Endothelial cell of umbilical vein (primary cell): ENCODE data around the gene RAD9A. TPM values are rescaled to one million over a fixed set of nuclear protein-coding genes. Genes with fewer than 3 reads are reported as not detected.

ENCODE experiments used
- BruUV-seq: library from RNA; stranded (reverse); fragments of 400-500 nt; replicated peaks from 2 replicates; lab custom pipeline; 2021; lab: Mats Ljungman, UMichigan
- CTCF ChIA-PET: fragments of 300-600, 350-600 bp; sonication (Branson Sonifier 250); formaldehyde crosslinking; loops from one replicate; lab custom pipeline; 2021; ENCODE audit warnings: antibody characterized with exemption, inconsistent platforms; lab: Charles Lee
- POLR2A ChIA-PET: fragments of 300-600, 350-600 bp; sonication (Branson Sonifier 250); formaldehyde crosslinking; loops from one replicate; lab custom pipeline; 2021; ENCODE audit warnings: antibody characterized with exemption, inconsistent platforms; lab: Charles Lee
- DNase-seq: peaks from one replicate; pipeline ENCODE4 v3.0.0-alpha.2; 2011; ENCODE audit warnings: low read depth, low spot score
- FAIRE-seq: peaks from 2 replicates; lab custom pipeline; 2011; peaks lifted over from hg19 to GRCh38; lab: Jason Lieb, UNC
- H2AFZ ChIP-seq: 2 replicates; pipeline ENCODE4 v1.6.0; 2012; ENCODE audit warnings: low read depth, low read length, control low read depth, inconsistent platforms
- H3K27ac ChIP-seq: 2 replicates; pipeline ENCODE4 v1.5.1; 2011; ENCODE audit warnings: low read depth, mild to moderate bottlenecking, control low read depth, low read length, moderate library complexity; ENCODE audit not compliant: insufficient read depth
- H3K27me3 ChIP-seq, 2 experiments: 2 replicates each; pipeline versions ENCODE4 v1.6.0 to v1.6.1; 2011; ENCODE audit warnings: low read length in 2 of 2, mixed read lengths in 1 of 2; ENCODE audit not compliant: control insufficient read depth in 2 of 2, insufficient read depth in 2 of 2
- H3K36me3 ChIP-seq, 2 experiments: 2 replicates in 1 of 2; 3 replicates in 1 of 2; pipeline ENCODE4 v1.5.1; 2011; ENCODE audit warnings: low read length in 2 of 2, mild to moderate bottlenecking in 1 of 2, moderate library complexity in 1 of 2; ENCODE audit not compliant: control insufficient read depth in 2 of 2, insufficient read depth in 2 of 2; ENCODE audit errors: extremely low read depth in 1 of 2
- H3K4me1 ChIP-seq: 3 replicates; pipeline ENCODE4 v1.5.1; 2011; ENCODE audit warnings: mild to moderate bottlenecking, low read length; ENCODE audit not compliant: control insufficient read depth, insufficient read depth; ENCODE audit errors: extremely low read depth
- H3K4me2 ChIP-seq: 2 replicates; pipeline ENCODE4 v1.6.1; 2011; ENCODE audit warnings: low read length, control low read depth, mixed read lengths; ENCODE audit not compliant: insufficient read depth
- H3K4me3 ChIP-seq, 3 experiments: fragments of 200-600 bp in 1 of 3; sonication (generic), shearing (Covaris generic) in 1 of 3; replicated peaks in 1 of 3; 2 replicates each; pipeline ENCODE4 v1.5.1; 2011 to 2016; ENCODE audit warnings: control low read depth in 3 of 3, low read length in 3 of 3, mild to moderate bottlenecking in 2 of 3, inconsistent platforms in 1 of 3, low read depth in 1 of 3, moderate library complexity in 1 of 3; ENCODE audit not compliant: insufficient read depth in 1 of 3
- H3K79me2 ChIP-seq: 2 replicates; pipeline ENCODE4 v1.6.0; 2012; ENCODE audit warnings: low read length, inconsistent platforms; ENCODE audit not compliant: control insufficient read depth, insufficient read depth
- H3K9ac ChIP-seq: replicated peaks from 2 replicates; pipeline ENCODE3; 2011; ENCODE audit warnings: low read length, control low read depth; ENCODE audit not compliant: insufficient read depth; ENCODE audit errors: extremely low read depth
- H3K9me1 ChIP-seq: replicated peaks from 3 replicates; pipeline ENCODE4 v1.6.0; 2011; ENCODE audit warnings: mild to moderate bottlenecking, low read length; ENCODE audit not compliant: control insufficient read depth, insufficient read depth; ENCODE audit errors: extremely low read depth
- H3K9me3 ChIP-seq: replicated peaks from 2 replicates; pipeline ENCODE4 v1.5.1; 2012; ENCODE audit warnings: low read length, inconsistent platforms; ENCODE audit not compliant: control insufficient read depth, insufficient read depth
- H4K20me1 ChIP-seq: replicated peaks from 2 replicates; pipeline ENCODE3; 2011; ENCODE audit warnings: mild to moderate bottlenecking, low read length; ENCODE audit not compliant: control insufficient read depth, insufficient read depth; ENCODE audit errors: extremely low read depth
- CTCF ChIP-seq, 2 donors: IDR thresholded peaks; 1 replicate in 1 of 2; 2 replicates in 1 of 2; pipeline ENCODE4 v1.5.1; 2011; ENCODE audit warnings: low read length in 2 of 2, mild to moderate bottlenecking in 2 of 2, moderate library complexity in 2 of 2, control low read depth in 1 of 2, inconsistent platforms in 1 of 2, low read depth in 1 of 2; ENCODE audit not compliant: insufficient read depth in 1 of 2; ENCODE audit errors: extremely low read depth in 1 of 2
- FOS ChIP-seq: IDR thresholded peaks from 2 replicates; pipeline ENCODE4 v1.6.1; 2011; ENCODE audit warnings: mild to moderate bottlenecking, low read length, moderate library complexity, borderline replicate concordance; ENCODE audit not compliant: insufficient read depth
- GATA2 ChIP-seq: IDR thresholded peaks from 2 replicates; pipeline ENCODE4 v1.7.0; 2011; ENCODE audit warnings: low read depth, mild to moderate bottlenecking, moderate library complexity, mixed read lengths, low read length; ENCODE audit not compliant: insufficient read length, insufficient read depth
- JUN ChIP-seq: IDR thresholded peaks from 2 replicates; pipeline ENCODE4 v1.6.1; 2011; ENCODE audit warnings: borderline replicate concordance, low read depth; ENCODE audit not compliant: insufficient read length, insufficient read depth
- MAX ChIP-seq: IDR thresholded peaks from 2 replicates; pipeline ENCODE4 v1.6.1; 2011; ENCODE audit not compliant: insufficient read depth, insufficient read length
- POLR2A ChIP-seq: IDR thresholded peaks from 2 replicates; pipeline ENCODE4 v1.6.1; 2012; ENCODE audit warnings: low read depth, mild to moderate bottlenecking, control low read depth, low read length
- POLR2AphosphoS5 ChIP-seq: IDR thresholded peaks from 2 replicates; pipeline ENCODE4 v1.6.1; 2012; ENCODE audit warnings: low read depth, mild to moderate bottlenecking, control low read depth, low read length, moderate library complexity; ENCODE audit not compliant: insufficient read depth
- dilution Hi-C: fragments of 300-500 bp; cut with MboI; formaldehyde crosslinking; loops from one replicate; pipeline ENCODE4 v1.15.0; 2019; ENCODE audit warnings: low sequenced_read_pairs; ENCODE audit not compliant: extremely low pct_ligation_motif_present
- intact Hi-C: fragments of 100-400 bp; cut with micrococcal nuclease; formaldehyde crosslinking; loops from one replicate; pipeline ENCODE4 v1.10.0; 2022
- polyA plus RNA-seq, 4 experiments: library from polyadenylated mRNA; depleted of rRNA in 3 of 4; stranded (reverse) in 3 of 4; unstranded in 1 of 4; fragments of >200 nt; gene quantifications; 2 replicates each; pipeline versions ENCODE4 v1.2.1 to v1.2.3, GENCODE V29; 2011 to 2012; ENCODE audit warnings: missing spikeins in 1 of 4
- total RNA-seq: library from RNA; stranded (reverse); gene quantifications from 2 replicates; pipeline ENCODE4 v1.2.3, GENCODE V29; 2021

Gene RAD9A
- total and polyA plus RNA-seq, 2 donors (not counting 3 experiments of a cell fraction or from before 2014, with no cell fraction given), result 18.4 to 22.2 TPM

GRCh38 chr11:67409261-67409666, 17.5 kb downstream of the RAD9A start:
- Histone ChIP-seq H3K9me3 (no peaks in the 10 kb centered on the region), H3K79me2 (no peaks in the 10 kb centered on the region), H3K9me1 (no peaks in the 10 kb centered on the region), H3K27ac (no peak overlapping the region), H2AFZ (no peak overlapping the region), H3K4me3 (no peak overlapping the region), H3K4me2 (no peak overlapping the region), H3K36me3 (no peaks in the 10 kb centered on the region), H4K20me1 (no peaks in the 10 kb centered on the region), H3K4me1 (no peaks in the 10 kb centered on the region), H3K9ac (no peak overlapping the region), H3K27me3 (peaks cover 0 to 4% of the 10 kb centered on the region in 2 experiments)
- no peak for TF ChIP-seq MAX
- intact Hi-C loops, result no loop called here
- DNase-seq (no peak), FAIRE-seq (no peak)
- BruUV-seq, result no TSS peak
- dilution Hi-C loops, result no loop called here
- POLR2A ChIA-PET, result no interaction called here
- CTCF ChIA-PET, result no interaction called here

- H3K4me2 ChIP-seq, result no peak overlapping the region
- POLR2A ChIA-PET, result no interaction called here
- TF ChIP-seq MAX, result no peak
- TF ChIP-seq CTCF (IDR thresholded peaks at IDR 0.05; ENCODE audit: extremely low read depth in 1 of 2, insufficient read depth in 1 of 2, low read depth in 1 of 2, low read length in 2 of 2), result no peak
- no peak for TF ChIP-seq JUN
- TF ChIP-seq FOS, result no peak
- TF ChIP-seq POLR2AphosphoS5, result no peak
- TF ChIP-seq GATA2, result no peak
- no peak for TF ChIP-seq POLR2A
- peaks cover 0 to 6% of the 10 kb centered on the region in 2 experiments for H3K27me3 ChIP-seq
- dilution Hi-C loops (no loop called here), intact Hi-C loops (no loop called here)
- H3K9ac ChIP-seq, result no peak overlapping the region
- DNase-seq, result no peak
- FAIRE-seq, result no peak
- no peaks in the 10 kb centered on the region for H3K4me1 ChIP-seq
- H3K27ac ChIP-seq, result no peak overlapping the region
- no peak overlapping the region for H2AFZ ChIP-seq
- H3K9me1 ChIP-seq, result no peaks in the 10 kb centered on the region
- CTCF ChIA-PET, result no interaction called here
- no peaks in the 10 kb centered on the region for H3K9me3 ChIP-seq
- BruUV-seq, result no TSS peak
- H3K4me3 ChIP-seq, result no peak overlapping the region
- H3K79me2 ChIP-seq, result no peaks in the 10 kb centered on the region
- H3K36me3 ChIP-seq, result no peaks in the 10 kb centered on the region
- H4K20me1 ChIP-seq, result no peaks in the 10 kb centered on the region
Observed at GRCh38 chr11:67409781-67410368, 18.1 kb downstream of the RAD9A start.
